ENCODE data around the gene MCM3AP.

The MCM3AP gene

DNA sequence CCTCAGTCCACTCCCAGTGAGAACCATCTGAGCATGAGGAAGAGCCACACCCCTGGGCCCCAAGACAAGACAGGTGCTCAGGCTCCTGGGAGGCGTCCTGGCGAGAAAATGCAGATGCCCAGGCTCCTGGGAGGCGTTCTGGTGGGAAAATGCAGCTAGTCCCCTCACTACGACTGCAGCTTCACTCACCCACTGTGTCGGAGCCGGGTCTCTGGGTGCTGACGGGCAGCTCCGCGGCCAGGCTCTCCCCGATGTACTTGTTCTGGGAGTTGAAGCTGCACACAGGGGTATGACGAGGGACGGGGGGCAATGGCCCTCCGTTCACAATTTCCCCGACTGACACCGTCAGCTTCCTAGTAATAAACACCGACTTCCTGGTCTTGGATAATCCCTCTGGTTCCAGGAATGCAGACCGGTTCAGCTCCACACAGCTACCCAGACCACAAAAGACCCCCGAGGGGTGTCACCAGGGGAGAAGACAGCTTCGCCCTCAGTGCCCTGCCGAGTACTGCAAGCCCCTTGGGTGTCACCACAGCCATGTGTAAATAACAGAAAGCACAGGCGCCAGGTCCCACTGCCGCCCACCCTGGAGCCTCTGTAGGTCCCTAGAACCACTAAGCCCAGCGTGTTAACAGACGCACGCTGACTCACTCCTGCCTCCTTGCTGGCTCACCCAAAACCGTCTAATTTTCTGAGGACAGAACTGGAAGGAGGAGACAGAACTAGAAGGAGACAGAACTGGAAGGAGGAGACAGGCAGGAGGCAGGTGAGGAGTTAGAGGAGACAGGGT, 19.5 kb downstream of the MCM3AP start:
- no peak overlapping the region for H3K4me3 Mint-ChIP-seq
- peaks cover 3% of the 10 kb centered on the region for H3K4me1 Mint-ChIP-seq
- DNase-seq (ENCODE audit: low spot score in 2 of 2) (no peak), ATAC-seq (no peak)
- peaks cover 96% of the 10 kb centered on the region for H3K36me3 Mint-ChIP-seq
- H3K9me3 Mint-ChIP-seq: no peaks in the 10 kb centered on the region
- peak overlapping the region; percentile 67 for H3K27ac Mint-ChIP-seq

GRCh38 chr21:46264690-46265144, 20.7 kb downstream of the MCM3AP start:
- no peak overlapping the region for H3K27ac Mint-ChIP-seq

GRCh38 chr21:46264046-46264689, 21.2 kb downstream of the MCM3AP start:
- no peak overlapping the region for H3K27ac Mint-ChIP-seq
- peaks cover 96% of the 10 kb centered on the region for H3K36me3 Mint-ChIP-seq
- ATAC-seq (no peak), DNase-seq (ENCODE audit: low spot score in 2 of 2) (no peak)
- H3K4me3 Mint-ChIP-seq: no peak overlapping the region
- peaks cover 4% of the 10 kb centered on the region for H3K4me1 Mint-ChIP-seq
- no peaks in the 10 kb centered on the region for H3K9me3 Mint-ChIP-seq

More at GRCh38 chr21:46264690-46265144, 20.7 kb downstream of the MCM3AP start:
- ATAC-seq: no peak
- no peak for DNase-seq (ENCODE audit: low spot score in 2 of 2)
- Mint-ChIP-seq H3K4me1 (peaks cover 4% of the 10 kb centered on the region), H3K36me3 (peaks cover 96% of the 10 kb centered on the region), H3K9me3 (no peaks in the 10 kb centered on the region), H3K4me3 (no peak overlapping the region)

- H3K36me3 Mint-ChIP-seq: peaks cover 100% of the 10 kb centered on the region
- H3K9me3 Mint-ChIP-seq: no peaks in the 10 kb centered on the region
- DNase-seq (ENCODE audit: low spot score in 2 of 2) (no peak), ATAC-seq (no peak)
- peaks cover 30% of the 10 kb centered on the region for H3K4me1 Mint-ChIP-seq
- no peak overlapping the region for H3K4me3 Mint-ChIP-seq
- H3K27ac Mint-ChIP-seq: peak overlapping the region; percentile 89
Observed at GRCh38 chr21:46256501-46256994, 28.9 kb downstream of the MCM3AP start.

GRCh38 chr21:46255758-46256337, 29.6 kb downstream of the MCM3AP start:
- peaks cover 28% of the 10 kb centered on the region for H3K4me1 Mint-ChIP-seq
- H3K27ac Mint-ChIP-seq: peak overlapping the region; percentile 89
- H3K36me3 Mint-ChIP-seq: peaks cover 100% of the 10 kb centered on the region
- no peak overlapping the region for H3K4me3 Mint-ChIP-seq
- no peak for DNase-seq (ENCODE audit: low spot score in 2 of 2)
- H3K9me3 Mint-ChIP-seq: no peaks in the 10 kb centered on the region
- ATAC-seq: no peak

GRCh38 chr21:46255166-46255565, 30.2 kb downstream of the MCM3AP start:
- Mint-ChIP-seq H3K27ac (peak overlapping the region; percentile 89), H3K4me3 (no peak overlapping the region), H3K9me3 (no peaks in the 10 kb centered on the region), H3K4me1 (peaks cover 34% of the 10 kb centered on the region), H3K36me3 (peaks cover 100% of the 10 kb centered on the region)
- ATAC-seq (no peak), DNase-seq (ENCODE audit: low spot score in 2 of 2) (no peak)

- no peak for ATAC-seq
Observed at GRCh38 chr21:46254208-46254975, 31.0 kb downstream of the MCM3AP start.

GRCh38 chr21:46253610-46254124, 31.7 kb downstream of the MCM3AP start:
- Mint-ChIP-seq H3K4me1 (peaks cover 45% of the 10 kb centered on the region), H3K36me3 (peaks cover 100% of the 10 kb centered on the region), H3K9me3 (no peaks in the 10 kb centered on the region), H3K4me3 (no peak overlapping the region), H3K27ac (peak overlapping the region; percentile 89)
- ATAC-seq (peak; percentile 91), DNase-seq (ENCODE audit: low spot score in 2 of 2) (no peak)

More at GRCh38 chr21:46254208-46254975, 31.0 kb downstream of the MCM3AP start:
- H3K27ac Mint-ChIP-seq: peak overlapping the region; percentile 89
- H3K9me3 Mint-ChIP-seq: no peaks in the 10 kb centered on the region
- H3K4me1 Mint-ChIP-seq: peaks cover 41% of the 10 kb centered on the region
- peaks cover 100% of the 10 kb centered on the region for H3K36me3 Mint-ChIP-seq
- H3K4me3 Mint-ChIP-seq: no peak overlapping the region
- no peak for DNase-seq (ENCODE audit: low spot score in 2 of 2)

GRCh38 chr21:46252840-46253239, 32.6 kb downstream of the MCM3AP start:
- Mint-ChIP-seq H3K27ac (peak overlapping the region; percentile 89), H3K36me3 (peaks cover 99% of the 10 kb centered on the region), H3K4me3 (no peak overlapping the region), H3K4me1 (peaks cover 46% of the 10 kb centered on the region), H3K9me3 (no peaks in the 10 kb centered on the region)
- no peak for ATAC-seq
- no peak for DNase-seq (ENCODE audit: low spot score in 2 of 2)

DNA sequence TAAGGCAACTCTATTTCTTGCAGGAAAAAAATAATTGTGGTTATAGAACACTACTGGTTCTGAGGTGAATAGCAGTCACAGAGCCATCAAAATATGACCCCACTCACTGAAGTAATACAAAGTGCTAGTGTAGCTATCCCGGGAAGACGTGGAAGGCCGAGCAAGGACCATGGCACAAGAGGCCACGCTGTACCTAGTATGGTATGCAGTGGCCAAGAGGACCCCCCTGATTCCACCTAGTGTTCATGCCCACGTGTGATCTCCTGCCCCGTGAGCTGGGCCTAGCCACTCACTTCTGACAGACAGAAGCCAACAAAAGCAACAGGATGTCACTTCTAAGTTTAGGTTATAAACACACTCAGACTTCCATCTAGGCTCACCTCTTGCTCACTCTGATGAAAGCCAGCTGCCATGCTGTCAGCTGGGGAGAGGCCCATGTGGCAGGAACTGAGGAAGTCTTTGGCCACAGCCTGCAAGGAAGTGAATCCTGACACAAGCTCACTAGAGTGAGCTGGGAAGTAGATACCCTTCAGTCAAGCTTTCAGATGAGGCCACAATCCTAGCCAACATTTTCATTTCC, 35.2 kb downstream of the MCM3AP start:
- Mint-ChIP-seq H3K4me1 (peaks cover 47% of the 10 kb centered on the region), H3K4me3 (no peak overlapping the region), H3K27ac (peak overlapping the region; percentile 46), H3K9me3 (no peaks in the 10 kb centered on the region), H3K36me3 (peaks cover 98% of the 10 kb centered on the region)
- ATAC-seq (no peak), DNase-seq (ENCODE audit: low spot score in 2 of 2) (no peak)

- DNase-seq (ENCODE audit: low spot score in 2 of 2) (no peak), ATAC-seq (no peak)
- no peaks in the 10 kb centered on the region for H3K9me3 Mint-ChIP-seq
- no peak overlapping the region for H3K4me3 Mint-ChIP-seq
- peak overlapping the region; percentile 46 for H3K27ac Mint-ChIP-seq
- H3K36me3 Mint-ChIP-seq: peaks cover 98% of the 10 kb centered on the region
- H3K4me1 Mint-ChIP-seq: peaks cover 33% of the 10 kb centered on the region
Observed at GRCh38 chr21:46248827-46249226, 36.6 kb downstream of the MCM3AP start.

- DNase-seq (ENCODE audit: low spot score in 2 of 2): no peak
- Mint-ChIP-seq H3K4me3 (no peak overlapping the region), H3K36me3 (peaks cover 98% of the 10 kb centered on the region), H3K9me3 (no peaks in the 10 kb centered on the region), H3K27ac (peak overlapping the region; percentile 46), H3K4me1 (peaks cover 31% of the 10 kb centered on the region)
- no peak for ATAC-seq
Observed at GRCh38 chr21:46248422-46248782, 37.0 kb downstream of the MCM3AP start.

DNA sequence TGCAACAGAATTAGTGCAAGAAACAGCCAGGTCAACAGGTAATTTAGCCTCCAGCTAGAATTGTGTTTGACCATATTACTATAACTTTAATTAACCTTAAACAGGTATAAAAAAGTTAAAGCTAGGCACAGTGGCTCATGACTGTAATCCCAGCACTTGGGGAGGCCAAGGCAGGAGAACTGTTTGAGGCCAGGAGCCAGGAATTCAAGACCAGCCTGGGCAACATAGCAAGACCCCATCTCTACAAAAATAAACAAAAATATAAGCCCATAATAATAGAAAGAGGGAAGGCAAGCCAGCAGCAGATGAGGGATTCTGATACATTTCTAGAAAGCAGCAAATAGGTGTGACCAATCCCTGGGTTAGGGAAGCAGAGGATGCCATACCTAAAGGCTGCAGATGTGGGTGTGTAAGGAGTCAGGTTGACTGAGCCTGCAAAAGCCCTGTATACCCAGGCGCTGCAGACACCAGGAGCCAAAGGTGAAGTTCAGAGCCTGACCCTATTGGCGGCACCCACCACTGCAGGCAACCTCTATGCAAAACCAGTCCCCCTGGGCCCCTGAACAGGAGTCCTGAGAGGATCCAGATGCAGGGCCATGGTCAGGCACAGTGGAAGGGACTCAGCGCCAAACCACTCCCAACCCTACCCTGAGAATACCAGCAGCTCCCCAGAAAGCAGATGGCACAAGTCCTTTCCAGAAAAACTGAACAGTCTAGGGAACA, 37.6 kb downstream of the MCM3AP start:
- Mint-ChIP-seq H3K9me3 (no peaks in the 10 kb centered on the region), H3K4me3 (no peak overlapping the region), H3K4me1 (peaks cover 31% of the 10 kb centered on the region), H3K27ac (peak overlapping the region; percentile 46), H3K36me3 (peaks cover 98% of the 10 kb centered on the region)
- ATAC-seq (no peak), DNase-seq (ENCODE audit: low spot score in 2 of 2) (no peak)

GRCh38 chr21:46246345-46246744, 39.1 kb downstream of the MCM3AP start:
- Mint-ChIP-seq H3K4me3 (no peak overlapping the region), H3K9me3 (no peaks in the 10 kb centered on the region), H3K27ac (no peak overlapping the region), H3K4me1 (peaks cover 31% of the 10 kb centered on the region), H3K36me3 (peaks cover 98% of the 10 kb centered on the region)
- DNase-seq (ENCODE audit: low spot score in 2 of 2) (no peak), ATAC-seq (no peak)

Data from stimulated activated effector memory CD8-positive, alpha-beta T cell treated with anti-CD3 and anti-CD28 coated beads, Interleukin-12 subunit alpha, Interleukin-12 subunit beta, amount 100 ng/mL, for 72 hours (primary cell).